ENCODE results near the gene MED13.

DNA sequence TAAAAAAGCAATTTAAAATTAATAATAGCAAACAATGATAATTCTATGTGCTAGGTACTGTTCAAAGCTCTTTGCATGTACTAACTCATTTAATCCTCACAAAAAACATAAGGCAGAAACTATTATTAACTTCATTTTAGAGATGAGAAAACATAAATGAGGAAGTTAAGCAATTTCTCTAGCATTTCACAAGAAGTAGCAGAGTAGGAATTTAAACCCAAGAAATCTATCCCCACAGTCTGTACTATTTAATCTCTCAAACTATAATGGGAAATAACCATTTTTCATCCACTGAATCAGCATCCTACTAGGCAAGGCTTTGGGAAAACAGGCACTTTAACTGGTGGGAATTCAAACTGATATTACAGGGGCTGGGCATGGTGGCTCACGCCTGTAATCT lies 95.0 kb downstream of the MED13 start:
- TF ChIP-seq, protein P1, sequence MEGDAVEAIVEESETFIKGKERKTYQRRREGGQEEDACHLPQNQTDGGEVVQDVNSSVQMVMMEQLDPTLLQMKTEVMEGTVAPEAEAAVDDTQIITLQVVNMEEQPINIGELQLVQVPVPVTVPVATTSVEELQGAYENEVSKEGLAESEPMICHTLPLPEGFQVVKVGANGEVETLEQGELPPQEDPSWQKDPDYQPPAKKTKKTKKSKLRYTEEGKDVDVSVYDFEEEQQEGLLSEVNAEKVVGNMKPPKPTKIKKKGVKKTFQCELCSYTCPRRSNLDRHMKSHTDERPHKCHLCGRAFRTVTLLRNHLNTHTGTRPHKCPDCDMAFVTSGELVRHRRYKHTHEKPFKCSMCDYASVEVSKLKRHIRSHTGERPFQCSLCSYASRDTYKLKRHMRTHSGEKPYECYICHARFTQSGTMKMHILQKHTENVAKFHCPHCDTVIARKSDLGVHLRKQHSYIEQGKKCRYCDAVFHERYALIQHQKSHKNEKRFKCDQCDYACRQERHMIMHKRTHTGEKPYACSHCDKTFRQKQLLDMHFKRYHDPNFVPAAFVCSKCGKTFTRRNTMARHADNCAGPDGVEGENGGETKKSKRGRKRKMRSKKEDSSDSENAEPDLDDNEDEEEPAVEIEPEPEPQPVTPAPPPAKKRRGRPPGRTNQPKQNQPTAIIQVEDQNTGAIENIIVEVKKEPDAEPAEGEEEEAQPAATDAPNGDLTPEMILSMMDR (IDR thresholded peaks at IDR 0.05): no peak
- TF ChIP-seq POLR2A (IDR thresholded peaks at IDR 0.05): no peak

All from uterus (tissue), 2 donors.